ENCODE data around the gene CAPN1. TPM values are rescaled to one million over a fixed set of nuclear protein-coding genes. Genes with fewer than 3 reads are reported as not detected.

The CAPN1 gene
- total RNA-seq, 2 donors from 2014 or later: 325 to 416 TPM

GRCh38 chr11:65204646-65205601, 23.2 kb downstream of the CAPN1 start:
- H3K27ac ChIP-seq: no peak overlapping the region
- no peak overlapping the region for H3K9ac ChIP-seq (ENCODE audit: low read depth in 2 of 2, low read length in 2 of 2)
- no peak for DNase-seq
- H3K36me3 ChIP-seq: peaks cover 24% of the 10 kb centered on the region
- TF ChIP-seq CTCF (IDR thresholded peaks at IDR 0.05): peak; percentile 83
- peaks cover 14% of the 10 kb centered on the region for H3K4me1 ChIP-seq
- H3K9me3 ChIP-seq: no peaks in the 10 kb centered on the region
- no peaks in the 10 kb centered on the region for H3K27me3 ChIP-seq
- H3K4me3 ChIP-seq: no peak overlapping the region
- intact Hi-C loops (cut with DNase I): loop anchor here (10.0 kb wide), 2 partner anchors 50 to 120 kb away; no protein-coding TSS in a partner anchor

- H3K27ac ChIP-seq: no peak overlapping the region
- H3K9ac ChIP-seq (ENCODE audit: low read depth in 2 of 2, low read length in 2 of 2): no peak overlapping the region
- intact Hi-C loops (cut with DNase I): loop anchor here (10.0 kb wide), 2 partner anchors 49 to 119 kb away; no protein-coding TSS in a partner anchor
- H3K4me1 ChIP-seq: peaks cover 14% of the 10 kb centered on the region
- peaks cover 29% of the 10 kb centered on the region for H3K36me3 ChIP-seq
- H3K4me3 ChIP-seq: no peak overlapping the region
- no peaks in the 10 kb centered on the region for H3K27me3 ChIP-seq
- no peak for DNase-seq
- TF ChIP-seq CTCF (IDR thresholded peaks at IDR 0.05): no peak
- no peaks in the 10 kb centered on the region for H3K9me3 ChIP-seq
Observed at GRCh38 chr11:65205602-65205967, 23.9 kb downstream of the CAPN1 start.

- no peak overlapping the region for H3K27ac ChIP-seq
- intact Hi-C loops (cut with DNase I): loop anchor here (10.0 kb wide), 2 partner anchors 48 to 118 kb away; no protein-coding TSS in a partner anchor
- peaks cover 14% of the 10 kb centered on the region for H3K4me1 ChIP-seq
- no peaks in the 10 kb centered on the region for H3K9me3 ChIP-seq
- peaks cover 29% of the 10 kb centered on the region for H3K36me3 ChIP-seq
- DNase-seq: no peak
- no peaks in the 10 kb centered on the region for H3K27me3 ChIP-seq
- TF ChIP-seq CTCF (IDR thresholded peaks at IDR 0.05): no peak
- H3K4me3 ChIP-seq: no peak overlapping the region
- H3K9ac ChIP-seq (ENCODE audit: low read depth in 2 of 2, low read length in 2 of 2): no peak overlapping the region
Observed at GRCh38 chr11:65206441-65206841, 24.7 kb downstream of the CAPN1 start.

- no peak overlapping the region for H3K27ac ChIP-seq
- DNase-seq: no peak
- no peak overlapping the region for H3K9ac ChIP-seq (ENCODE audit: low read depth in 2 of 2, low read length in 2 of 2)
- peaks cover 14% of the 10 kb centered on the region for H3K4me1 ChIP-seq
- TF ChIP-seq CTCF (IDR thresholded peaks at IDR 0.05): no peak
- peaks cover 29% of the 10 kb centered on the region for H3K36me3 ChIP-seq
- no peaks in the 10 kb centered on the region for H3K27me3 ChIP-seq
- intact Hi-C loops (cut with DNase I): loop anchor here (10.0 kb wide), 2 partner anchors 48 to 118 kb away; no protein-coding TSS in a partner anchor
- no peak overlapping the region for H3K4me3 ChIP-seq
- no peaks in the 10 kb centered on the region for H3K9me3 ChIP-seq
Observed at GRCh38 chr11:65206901-65207300, 25.2 kb downstream of the CAPN1 start.

GRCh38 chr11:65207918-65208784, 26.4 kb downstream of the CAPN1 start:
- Histone ChIP-seq H3K4me1 (peaks cover 14% of the 10 kb centered on the region), H3K4me3 (no peak overlapping the region), H3K27me3 (no peaks in the 10 kb centered on the region), H3K9me3 (no peaks in the 10 kb centered on the region), H3K9ac (ENCODE audit: low read depth in 2 of 2, low read length in 2 of 2) (peak overlapping the region in 1 of 2 donors; percentile 27), H3K36me3 (peaks cover 29% of the 10 kb centered on the region), H3K27ac (peak overlapping the region; percentile 46)
- intact Hi-C loops (cut with DNase I): loop anchor here (10.0 kb wide), 2 partner anchors 47 to 117 kb away; no protein-coding TSS in a partner anchor
- TF ChIP-seq CTCF (IDR thresholded peaks at IDR 0.05): no peak
- DNase-seq: no peak

Data from colonic mucosa (tissue), 4 donors.